Skeletal muscle tissue (tissue), 4 donors: Measurements from ENCODE around the gene CCIN. TPM values are rescaled to one million over a fixed set of nuclear protein-coding genes. Genes with fewer than 3 reads are reported as not detected.
"Not testable (repeated sequence)": the region's sequence is repeated elsewhere in the genome, so short reads cannot be mapped to it uniquely, and the experiment has no call there.

Experiments used
- H3K27ac ChIP-seq: one replicate; pipeline ENCODE4 v1.7.0; 2013; ENCODE audit warnings: mild to moderate bottlenecking, low read depth, low read length, inconsistent platforms
- H3K27me3 ChIP-seq, 3 donors: one replicate each; pipeline ENCODE4 v1.7.0; 2013; ENCODE audit warnings: low read length in 3 of 3; ENCODE audit not compliant: control insufficient read depth in 3 of 3, insufficient read depth in 3 of 3
- H3K36me3 ChIP-seq, 3 donors: one replicate each; pipeline ENCODE4 v1.7.0; 2013; ENCODE audit warnings: low read length in 3 of 3; ENCODE audit not compliant: control insufficient read depth in 3 of 3, insufficient read depth in 3 of 3
- H3K4me1 ChIP-seq, 3 donors: one replicate each; pipeline ENCODE4 v1.7.0; 2013; ENCODE audit warnings: low read length in 3 of 3, mild to moderate bottlenecking in 3 of 3; ENCODE audit not compliant: control insufficient read depth in 3 of 3, insufficient read depth in 3 of 3
- H3K4me3 ChIP-seq, 3 donors: one replicate each; pipeline ENCODE4 v1.7.0; 2013; ENCODE audit warnings: low read length in 3 of 3
- H3K9ac ChIP-seq, 3 donors: one replicate each; pipeline ENCODE4 v1.7.0; 2013; ENCODE audit warnings: low read length in 3 of 3, mild to moderate bottlenecking in 3 of 3, moderate library complexity in 2 of 3, low read depth in 1 of 3
- H3K9me3 ChIP-seq, 3 donors: one replicate each; pipeline ENCODE4 v1.7.0; 2013; ENCODE audit warnings: low read length in 3 of 3; ENCODE audit not compliant: control insufficient read depth in 3 of 3
- total RNA-seq: library from RNA; depleted of rRNA; stranded (reverse); fragments of >200 nt; gene quantifications from one replicate; pipeline ENCODE4 v1.2.3, GENCODE V29; 2014
- donor health status: Osteomylitis.

Gene CCIN
- total RNA-seq, 1 donor from 2014 or later: 1.0 TPM

DNA sequence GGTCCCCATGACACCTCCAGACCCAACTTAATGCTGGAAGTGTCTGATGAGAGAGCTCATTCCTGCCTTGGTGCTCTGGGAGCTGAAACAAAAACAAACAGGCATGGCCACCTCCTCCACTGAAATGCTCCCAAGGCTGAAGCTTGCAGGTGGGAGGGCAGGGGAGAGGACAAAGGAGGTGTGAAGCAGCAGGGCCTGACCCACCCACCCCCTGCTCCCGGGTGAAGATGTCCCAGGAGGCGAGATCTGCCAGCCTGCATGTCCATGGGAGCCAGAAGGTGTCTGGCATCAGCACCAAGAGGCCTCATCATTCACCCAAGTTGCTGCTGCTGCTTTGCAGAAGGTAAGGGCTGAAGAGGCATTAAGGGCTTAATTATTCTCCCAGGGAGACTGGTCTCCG, 4.2 kb upstream of the CCIN start:
- peaks cover 7 to 18% (median 14%) of the 10 kb centered on the region in 3 donors for H3K27me3 ChIP-seq
- no peak overlapping the region for H3K4me3 ChIP-seq
- no peaks in the 10 kb centered on the region for H3K36me3 ChIP-seq
- peak overlapping the region; percentile 79 for H3K27ac ChIP-seq
- peaks cover 5 to 16% (median 14%) of the 10 kb centered on the region in 3 donors for H3K4me1 ChIP-seq
- peak overlapping the region in 1 of 3 donors; percentile 6 for H3K9ac ChIP-seq
- no peaks in the 10 kb centered on the region for H3K9me3 ChIP-seq

DNA sequence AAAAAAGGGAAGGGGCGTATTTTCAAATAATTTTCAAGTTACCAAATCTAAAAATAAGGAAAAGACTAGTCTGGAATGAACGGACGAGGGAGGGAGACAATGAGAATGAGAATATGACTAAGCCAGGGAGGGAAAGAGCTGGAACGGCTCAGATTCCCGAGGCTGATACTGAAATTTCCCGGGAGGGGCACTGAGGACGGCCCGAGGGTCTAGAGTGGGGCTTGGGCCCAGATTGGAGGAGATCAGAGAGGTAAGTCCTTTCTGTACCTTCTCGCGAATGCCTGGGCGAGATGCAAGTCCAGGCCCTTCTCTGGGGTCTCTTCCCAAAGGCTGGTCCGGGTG, 3.4 kb upstream of the CCIN start:
- Histone ChIP-seq H3K9me3 (no peaks in the 10 kb centered on the region), H3K36me3 (no peaks in the 10 kb centered on the region), H3K9ac (no peak overlapping the region), H3K4me3 (peak overlapping the region; percentile 41 to 68 (median 54)), H3K27ac (peak overlapping the region; percentile 44), H3K27me3 (peaks cover 7 to 18% (median 14%) of the 10 kb centered on the region in 3 donors), H3K4me1 (peaks cover 5 to 16% (median 14%) of the 10 kb centered on the region in 3 donors)

DNA sequence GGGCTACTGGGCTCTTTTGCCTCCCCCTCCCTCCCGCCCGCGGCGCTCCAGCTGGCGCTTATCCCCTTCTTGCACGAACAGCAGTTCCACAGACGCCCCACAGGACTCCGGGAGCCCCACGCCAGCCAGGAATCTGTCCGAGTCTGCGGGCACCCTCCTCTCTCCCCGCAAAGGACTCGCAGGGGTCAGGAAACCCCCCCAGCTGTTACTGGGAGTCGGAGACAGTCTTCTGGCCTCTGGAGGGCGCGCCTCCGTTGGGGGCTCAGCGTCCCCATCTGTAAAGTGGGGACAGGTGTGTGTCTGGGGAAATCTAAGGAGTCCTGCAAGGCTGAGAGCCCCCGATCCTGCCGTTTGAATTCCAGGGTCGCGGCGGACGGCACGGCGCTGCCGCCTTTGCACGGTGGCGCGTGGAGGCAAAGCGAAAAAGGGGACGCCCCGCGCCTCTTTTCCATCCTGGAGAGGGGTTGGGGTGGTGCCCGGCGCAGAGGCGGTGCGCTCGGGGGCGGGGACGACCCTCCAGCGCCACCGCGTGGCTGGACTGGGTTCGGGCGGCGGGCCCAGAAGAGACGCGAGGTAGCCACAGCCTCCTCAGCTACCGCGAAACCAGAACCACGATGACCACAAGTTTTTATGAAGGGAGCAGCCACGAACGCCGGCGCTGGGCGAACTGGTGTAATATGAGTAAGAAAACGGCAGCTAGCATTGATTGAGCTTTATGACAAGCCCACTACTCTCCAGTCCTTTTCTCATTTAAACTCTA, 2.8 kb upstream of the CCIN start:
- peaks cover 5 to 16% (median 14%) of the 10 kb centered on the region in 3 donors for H3K4me1 ChIP-seq
- peaks cover 7 to 18% (median 14%) of the 10 kb centered on the region in 3 donors for H3K27me3 ChIP-seq
- H3K27ac ChIP-seq: peak overlapping the region; percentile 44
- H3K9ac ChIP-seq: peak overlapping the region in 1 of 3 donors; percentile 60
- H3K9me3 ChIP-seq: no peaks in the 10 kb centered on the region
- H3K4me3 ChIP-seq: peak overlapping the region; percentile 54 to 68 (median 58)
- no peaks in the 10 kb centered on the region for H3K36me3 ChIP-seq

DNA sequence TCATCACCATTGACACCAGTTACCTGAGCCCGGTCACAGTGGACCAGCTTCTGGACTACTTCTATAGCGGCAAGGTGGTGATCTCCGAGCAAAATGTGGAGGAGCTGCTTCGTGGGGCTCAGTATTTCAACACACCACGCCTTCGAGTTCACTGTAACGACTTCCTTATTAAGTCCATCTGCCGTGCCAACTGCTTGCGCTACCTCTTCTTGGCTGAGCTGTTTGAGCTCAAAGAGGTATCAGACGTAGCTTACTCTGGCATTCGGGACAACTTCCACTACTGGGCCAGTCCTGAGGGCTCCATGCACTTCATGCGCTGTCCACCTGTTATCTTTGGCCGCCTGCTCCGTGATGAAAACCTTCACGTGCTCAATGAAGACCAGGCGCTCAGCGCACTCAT, 520 bp downstream of the CCIN start:
- Histone ChIP-seq H3K4me3 (no peak overlapping the region), H3K4me1 (peaks cover 0 to 11% (median 10%) of the 10 kb centered on the region in 3 donors), H3K36me3 (no peaks in the 10 kb centered on the region), H3K9me3 (no peaks in the 10 kb centered on the region), H3K27ac (no peak overlapping the region), H3K27me3 (peaks cover 7 to 12% (median 11%) of the 10 kb centered on the region in 3 donors), H3K9ac (no peak overlapping the region)

DNA sequence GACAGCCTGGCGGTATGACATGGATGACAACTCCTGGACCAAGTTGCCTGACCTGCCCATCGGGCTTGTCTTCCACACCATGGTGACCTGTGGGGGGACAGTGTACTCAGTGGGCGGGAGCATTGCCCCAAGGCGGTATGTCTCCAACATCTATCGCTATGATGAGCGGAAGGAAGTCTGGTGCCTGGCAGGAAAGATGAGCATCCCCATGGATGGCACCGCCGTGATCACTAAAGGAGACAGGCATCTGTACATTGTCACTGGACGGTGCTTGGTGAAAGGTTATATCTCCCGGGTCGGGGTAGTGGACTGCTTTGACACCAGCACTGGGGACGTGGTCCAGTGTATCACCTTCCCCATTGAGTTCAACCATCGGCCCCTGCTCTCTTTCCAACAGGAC, 1.3 kb downstream of the CCIN start:
- peaks cover 0 to 5% (median 4%) of the 10 kb centered on the region in 3 donors for H3K4me1 ChIP-seq
- no peak overlapping the region for H3K27ac ChIP-seq
- H3K4me3 ChIP-seq: no peak overlapping the region
- H3K27me3 ChIP-seq: peaks cover 5 to 7% (median 6%) of the 10 kb centered on the region in 3 donors
- H3K9me3 ChIP-seq: no peaks in the 10 kb centered on the region
- H3K36me3 ChIP-seq: no peaks in the 10 kb centered on the region
- no peak overlapping the region for H3K9ac ChIP-seq

DNA sequence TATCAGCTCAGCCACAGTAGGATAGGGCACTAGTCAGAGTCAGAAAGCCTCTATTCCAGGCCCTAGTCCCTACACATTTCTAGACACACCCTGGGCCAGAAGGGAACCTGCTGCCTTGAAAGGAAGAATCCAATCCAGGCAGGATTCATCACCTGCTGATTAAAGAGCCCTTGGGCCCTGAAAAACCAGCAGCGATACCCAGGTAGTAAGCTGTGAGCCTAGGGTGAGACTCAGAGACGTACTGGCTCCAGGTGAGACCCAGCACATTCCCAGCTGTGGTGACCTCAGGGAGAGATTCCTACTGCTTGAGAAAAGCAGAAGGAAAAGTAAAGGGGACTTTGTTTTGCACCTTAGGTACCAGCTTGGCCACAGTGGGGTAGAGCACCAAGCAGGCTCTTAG, 4.7 kb downstream of the CCIN start:
- Histone ChIP-seq H3K4me3 (no peak overlapping the region), H3K36me3 (no peaks in the 10 kb centered on the region), H3K9me3 (no peaks in the 10 kb centered on the region), H3K27ac (no peak overlapping the region), H3K9ac (no peak overlapping the region), H3K27me3 (peaks cover 5 to 7% (median 6%) of the 10 kb centered on the region in 3 donors), H3K4me1 (no peaks in the 10 kb centered on the region)

DNA sequence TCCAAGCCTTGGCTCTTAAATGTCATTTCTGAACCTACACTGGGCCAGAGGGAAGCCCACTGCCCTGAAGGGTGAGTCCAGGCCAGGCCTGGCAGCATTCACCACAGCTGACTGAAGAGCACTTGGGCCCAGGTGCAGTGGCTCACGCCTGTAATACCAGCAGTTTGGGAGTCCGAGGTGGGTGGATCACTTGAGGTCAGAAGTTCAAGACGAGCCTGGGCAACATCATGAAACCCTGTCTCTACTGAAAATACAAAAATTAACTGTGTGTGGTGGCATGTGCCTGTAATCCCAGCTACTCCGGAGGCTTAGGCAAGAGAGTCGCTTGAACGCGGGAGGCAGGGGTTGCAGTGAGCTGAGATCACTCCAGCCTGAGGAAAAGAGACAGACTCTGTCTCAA, 5.1 kb downstream of the CCIN start:
- Histone ChIP-seq H3K4me3 (no peak overlapping the region), H3K9ac (no peak overlapping the region), H3K27ac (no peak overlapping the region), H3K4me1 (no peaks in the 10 kb centered on the region), H3K27me3 (peaks cover 2 to 6% (median 6%) of the 10 kb centered on the region in 3 donors), H3K9me3 (no peaks in the 10 kb centered on the region), H3K36me3 (no peaks in the 10 kb centered on the region)

DNA sequence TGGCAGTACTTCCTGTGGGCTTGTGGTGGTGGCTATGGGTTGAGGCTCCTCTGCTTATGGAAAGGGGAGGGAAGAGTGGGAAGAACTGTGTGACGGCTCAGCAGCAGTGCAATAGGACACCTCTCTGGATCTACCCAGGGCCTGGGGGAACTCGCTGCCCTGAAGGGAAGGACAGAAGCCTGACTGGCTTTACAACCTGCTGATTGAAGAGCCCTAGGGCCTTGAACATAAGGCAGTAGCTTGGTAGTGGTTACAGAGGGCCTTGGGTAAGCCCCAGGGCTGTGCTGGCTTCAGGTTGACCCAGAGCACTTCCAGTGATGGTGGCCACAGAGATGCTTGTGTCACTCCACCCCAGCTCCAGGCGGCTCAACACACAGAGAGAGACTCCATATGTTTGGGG, 5.5 kb downstream of the CCIN start:
- Histone ChIP-seq H3K4me1 (no peaks in the 10 kb centered on the region), H3K4me3 (no peak overlapping the region), H3K27me3 (peaks cover 0 to 6% (median 2%) of the 10 kb centered on the region in 3 donors), H3K9me3 (no peaks in the 10 kb centered on the region), H3K27ac (no peak overlapping the region), H3K9ac (no peak overlapping the region), H3K36me3 (no peaks in the 10 kb centered on the region)

DNA sequence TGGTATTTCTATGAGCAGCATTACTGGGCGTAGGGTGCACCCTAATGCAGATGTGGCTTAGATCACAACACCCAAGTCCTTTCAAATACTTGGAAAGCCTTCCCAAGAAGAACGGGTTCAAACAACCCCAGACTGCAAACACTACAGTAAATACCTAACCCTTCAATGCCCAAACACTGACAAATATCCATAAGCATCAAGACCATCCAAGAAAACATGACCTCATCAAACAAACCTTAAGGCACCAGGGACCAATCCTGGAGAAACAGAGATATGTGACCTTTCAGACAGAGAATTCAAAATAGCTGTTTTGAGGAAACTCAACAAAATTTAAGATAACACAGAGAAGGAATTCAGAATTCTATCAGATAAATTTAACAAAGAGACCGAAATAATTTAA, 6.0 kb downstream of the CCIN start:
- not testable (repeated sequence) for H3K27me3 ChIP-seq, H3K27ac ChIP-seq, H3K36me3 ChIP-seq, H3K9ac ChIP-seq, H3K4me3 ChIP-seq, H3K4me1 ChIP-seq, H3K9me3 ChIP-seq

DNA sequence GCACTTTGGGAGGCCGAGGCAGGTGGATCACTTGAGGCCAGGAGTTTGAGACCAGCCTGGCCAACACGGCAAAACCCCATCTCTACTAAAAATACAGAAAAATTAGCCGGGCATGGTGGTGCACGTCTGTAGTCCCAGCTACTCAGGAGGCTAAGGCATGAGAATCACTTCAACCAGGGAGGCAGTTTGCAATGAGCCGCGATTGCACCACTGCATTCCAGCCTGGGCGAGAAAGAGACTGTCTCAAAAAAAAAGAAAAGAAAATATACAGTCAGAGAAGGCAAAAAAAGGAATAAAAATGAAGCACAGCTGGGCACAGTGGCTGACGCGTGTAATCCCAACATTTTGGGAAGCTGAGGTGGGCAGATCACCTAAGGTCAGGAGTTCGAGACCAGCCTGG, 7.3 kb downstream of the CCIN start:
- H3K4me1 ChIP-seq, H3K4me3 ChIP-seq, H3K27me3 ChIP-seq, H3K36me3 ChIP-seq, H3K9ac ChIP-seq, H3K27ac ChIP-seq, H3K9me3 ChIP-seq: not testable (repeated sequence)
